GM23248 (cell line): ENCODE data around the gene GALNT17. TPM values are rescaled to one million over a fixed set of nuclear protein-coding genes. Genes with fewer than 3 reads are reported as not detected.

Source experiments
- DNase-seq: peaks from one replicate; pipeline ENCODE4 v3.0.0-alpha.2; 2015
- H2AFZ ChIP-seq: fragments of 200-600 bp; sonication (generic); 2 replicates; pipeline ENCODE4 v1.6.1; 2016; ENCODE audit warnings: antibody characterized with exemption
- H3F3A ChIP-seq: fragments of 200-600 bp; sonication (generic); 2 replicates; pipeline ENCODE4 v1.6.1; 2016; ENCODE audit warnings: mild to moderate bottlenecking, antibody characterized with exemption, mixed run types; ENCODE audit not compliant: insufficient read depth
- H3K27ac ChIP-seq: fragments of 200-600 bp; sonication (generic); 2 replicates; pipeline ENCODE4 v1.5.1; 2016; ENCODE audit warnings: mild to moderate bottlenecking
- H3K27me3 ChIP-seq: fragments of 200-600 bp; sonication (generic); replicated peaks from 2 replicates; pipeline ENCODE4 v1.6.1; 2016; ENCODE audit warnings: mild to moderate bottlenecking; ENCODE audit not compliant: insufficient read depth
- H3K36me3 ChIP-seq: fragments of 200-600 bp; sonication (generic); 2 replicates; pipeline ENCODE4 v1.6.1; 2016; ENCODE audit warnings: low read depth, mild to moderate bottlenecking
- H3K4me1 ChIP-seq: fragments of 200-600 bp; sonication (generic); 2 replicates; pipeline ENCODE4 v1.6.1; 2016; ENCODE audit warnings: mild to moderate bottlenecking; ENCODE audit not compliant: insufficient read depth
- H3K4me2 ChIP-seq: fragments of 200-600 bp; sonication (generic); one replicate; pipeline ENCODE4 v1.6.1; 2016; ENCODE audit warnings: mild to moderate bottlenecking; ENCODE audit not compliant: unreplicated experiment
- H3K4me3 ChIP-seq: fragments of 200-600 bp; sonication (generic); 2 replicates; pipeline ENCODE4 v1.5.1; 2016; ENCODE audit warnings: mild to moderate bottlenecking
- H3K79me2 ChIP-seq: fragments of 200-600 bp; sonication (generic); 2 replicates; pipeline ENCODE4 v1.6.1; 2016; ENCODE audit warnings: mild to moderate bottlenecking; ENCODE audit not compliant: insufficient read depth
- H3K9ac ChIP-seq: fragments of 200-600 bp; sonication (generic); 2 replicates; pipeline ENCODE4 v1.6.1; 2016; ENCODE audit warnings: mild to moderate bottlenecking
- H3K9me2 ChIP-seq: fragments of 200-600 bp; sonication (generic); 2 replicates; pipeline ENCODE4 v1.6.1; 2016; ENCODE audit warnings: mixed run types, mild to moderate bottlenecking, moderate library complexity; ENCODE audit not compliant: insufficient read depth
- H3K9me3 ChIP-seq: fragments of 200-600 bp; sonication (generic); one replicate; pipeline ENCODE4 v1.6.1; 2017; ENCODE audit warnings: low read depth
- H4K20me1 ChIP-seq: fragments of 200-600 bp; sonication (generic); 2 replicates; pipeline ENCODE4 v1.6.0; 2016; ENCODE audit not compliant: insufficient read depth
- EZH2 ChIP-seq: fragments of 200-600 bp; sonication (generic); IDR thresholded peaks from 2 replicates; pipeline ENCODE4 v1.6.1; 2018; ENCODE audit warnings: antibody characterized with exemption, mild to moderate bottlenecking; ENCODE audit not compliant: insufficient read depth, poor library complexity, severe bottlenecking
- EZH2phosphoT487 ChIP-seq: fragments of 200-600 bp; sonication (generic); IDR thresholded peaks from 2 replicates; pipeline ENCODE4 v1.6.1; 2018; ENCODE audit warnings: antibody characterized with exemption, moderate library complexity, mild to moderate bottlenecking, low read depth; ENCODE audit not compliant: insufficient read depth
- WGBS, 2 experiments: methylation state at CpG; one replicate each; pipeline ENCODE4 v1.1.6; 2015 to 2017; ENCODE audit warnings: low lambda C conversion rate in 2 of 2, low coverage in 1 of 2; ENCODE audit errors: missing lambda C conversion rate in 2 of 2; 5-methylcytosine and 5-hydroxymethylcytosine counted together
- in situ Hi-C: fragments of 300-500 bp; cut with MboI; formaldehyde crosslinking; loops from 2 replicates; pipeline ENCODE4 v1.15.0; 2020
- polyA plus RNA-seq: library from polyadenylated mRNA; unstranded; fragments of >200 nt; fragmentation: Nextera tagmentation; extraction: Ambion mirVana; gene quantifications from 2 replicates; pipeline ENCODE4 v1.2.1, GENCODE V29; 2016
- total RNA-seq: library from RNA; depleted of rRNA; stranded (reverse); fragments of >200 nt; shearing (Covaris generic); gene quantifications from 2 replicates; pipeline ENCODE4 v1.2.3, GENCODE V29; 2014

GALNT17 gene
- total and polyA plus RNA-seq, 2 experiments from 2014 or later: not detected

- no peak for DNase-seq
- no peak overlapping the region for H3K4me2 ChIP-seq
- no peak for TF ChIP-seq EZH2
- TF ChIP-seq EZH2phosphoT487: no peak
- WGBS, 2 experiments: 32 to 34% methylated on average over 6 of the region's 6 CpGs
- H3K9ac ChIP-seq: no peak overlapping the region
- no peaks in the 10 kb centered on the region for H3K79me2 ChIP-seq
- no peak overlapping the region for H3K27ac ChIP-seq
- H3K9me3 ChIP-seq: no peaks in the 10 kb centered on the region
- H2AFZ ChIP-seq: no peak overlapping the region
- H3F3A ChIP-seq: no peaks in the 10 kb centered on the region
- no peak overlapping the region for H3K4me3 ChIP-seq
- no peaks in the 10 kb centered on the region for H4K20me1 ChIP-seq
- H3K9me2 ChIP-seq: no peaks in the 10 kb centered on the region
- H3K36me3 ChIP-seq: no peaks in the 10 kb centered on the region
- H3K4me1 ChIP-seq: no peaks in the 10 kb centered on the region
- no peaks in the 10 kb centered on the region for H3K27me3 ChIP-seq
- in situ Hi-C loops: no loop called here
Observed at GRCh38 chr7:71165708-71166107, 33.8 kb downstream of the GALNT17 start.

GRCh38 chr7:71171476-71171875, 39.5 kb downstream of the GALNT17 start:
- 13 to 14% methylated on average over 4 of the region's 4 CpGs for WGBS, 2 experiments
- no peak for TF ChIP-seq EZH2phosphoT487
- TF ChIP-seq EZH2: no peak
- Histone ChIP-seq H3K79me2 (no peaks in the 10 kb centered on the region), H3F3A (no peaks in the 10 kb centered on the region), H3K27ac (no peak overlapping the region), H3K9me3 (no peaks in the 10 kb centered on the region), H3K4me1 (no peaks in the 10 kb centered on the region), H4K20me1 (no peaks in the 10 kb centered on the region), H3K9ac (no peak overlapping the region), H3K36me3 (no peaks in the 10 kb centered on the region), H3K4me2 (no peak overlapping the region), H3K4me3 (no peak overlapping the region), H2AFZ (no peak overlapping the region), H3K9me2 (no peaks in the 10 kb centered on the region), H3K27me3 (no peaks in the 10 kb centered on the region)
- no peak for DNase-seq
- in situ Hi-C loops: no loop called here

- Histone ChIP-seq H3K36me3 (no peaks in the 10 kb centered on the region), H3K9me2 (no peaks in the 10 kb centered on the region), H3K27me3 (no peaks in the 10 kb centered on the region), H3K9me3 (no peaks in the 10 kb centered on the region), H3K79me2 (no peaks in the 10 kb centered on the region), H4K20me1 (no peaks in the 10 kb centered on the region), H3K4me2 (no peak overlapping the region), H3K4me3 (no peak overlapping the region), H2AFZ (no peak overlapping the region), H3K9ac (no peak overlapping the region), H3K27ac (no peak overlapping the region), H3F3A (no peaks in the 10 kb centered on the region), H3K4me1 (no peaks in the 10 kb centered on the region)
- WGBS, 2 experiments: 38 to 40% methylated on average over 7 of the region's 7 CpGs
- in situ Hi-C loops: no loop called here
- DNase-seq: peak; percentile 13
- TF ChIP-seq EZH2phosphoT487: no peak
- no peak for TF ChIP-seq EZH2
Observed at GRCh38 chr7:71173955-71174354, 42.0 kb downstream of the GALNT17 start.

- Histone ChIP-seq H3K27me3 (no peaks in the 10 kb centered on the region), H2AFZ (no peak overlapping the region), H3K27ac (no peak overlapping the region), H3K9ac (no peak overlapping the region), H3K9me3 (no peaks in the 10 kb centered on the region), H3F3A (no peaks in the 10 kb centered on the region), H3K4me1 (no peaks in the 10 kb centered on the region), H3K4me3 (no peak overlapping the region), H3K4me2 (no peak overlapping the region), H3K79me2 (no peaks in the 10 kb centered on the region), H3K9me2 (no peaks in the 10 kb centered on the region), H4K20me1 (no peaks in the 10 kb centered on the region), H3K36me3 (no peaks in the 10 kb centered on the region)
- in situ Hi-C loops: no loop called here
- DNase-seq: no peak
- TF ChIP-seq EZH2phosphoT487: no peak
- no peak for TF ChIP-seq EZH2
- WGBS, 2 experiments: 5 to 8% methylated on average over 4 of the region's 4 CpGs
Observed at GRCh38 chr7:71182438-71182935, 50.5 kb downstream of the GALNT17 start.

GRCh38 chr7:71184136-71184535, 52.2 kb downstream of the GALNT17 start:
- no peaks in the 10 kb centered on the region for H3K36me3 ChIP-seq
- no peaks in the 10 kb centered on the region for H3K4me1 ChIP-seq
- H3F3A ChIP-seq: no peaks in the 10 kb centered on the region
- H3K4me2 ChIP-seq: no peak overlapping the region
- no peak overlapping the region for H3K9ac ChIP-seq
- no peaks in the 10 kb centered on the region for H3K9me3 ChIP-seq
- no peak overlapping the region for H3K27ac ChIP-seq
- H2AFZ ChIP-seq: no peak overlapping the region
- H3K4me3 ChIP-seq: no peak overlapping the region
- no peaks in the 10 kb centered on the region for H4K20me1 ChIP-seq
- no peaks in the 10 kb centered on the region for H3K79me2 ChIP-seq
- 30 to 36% methylated on average over 5 of the region's 5 CpGs for WGBS, 2 experiments
- no peak for DNase-seq
- TF ChIP-seq EZH2: no peak
- TF ChIP-seq EZH2phosphoT487: no peak
- no peaks in the 10 kb centered on the region for H3K9me2 ChIP-seq
- in situ Hi-C loops: no loop called here
- no peaks in the 10 kb centered on the region for H3K27me3 ChIP-seq
